Osteoblast (primary cell): ENCODE data around the gene SLC1A2. TPM values are rescaled to one million over a fixed set of nuclear protein-coding genes. Genes with fewer than 3 reads are reported as not detected.

Experiments used
- DNase-seq: peaks from one replicate; pipeline ENCODE4 v3.0.0; 2011; ENCODE audit warnings: low spot score, mixed read lengths; ENCODE audit not compliant: insufficient read length; ENCODE audit errors: missing footprints
- H2AFZ ChIP-seq: 2 replicates; pipeline ENCODE4 v1.6.0; 2011; ENCODE audit warnings: mild to moderate bottlenecking, low read length
- H3K27ac ChIP-seq: 2 replicates; pipeline ENCODE4 v1.5.1; 2011; ENCODE audit warnings: mild to moderate bottlenecking, low read depth, low read length, moderate library complexity
- H3K27me3 ChIP-seq: 2 replicates; pipeline ENCODE4 v1.6.0; 2012; ENCODE audit warnings: mild to moderate bottlenecking, control low read depth, inconsistent platforms, low read length, moderate library complexity; ENCODE audit not compliant: insufficient read depth
- H3K36me3 ChIP-seq: 2 replicates; pipeline ENCODE4 v1.5.1; 2011; ENCODE audit warnings: mild to moderate bottlenecking, low read length, control low read depth, moderate library complexity; ENCODE audit not compliant: insufficient read depth
- H3K4me1 ChIP-seq: 2 replicates; pipeline ENCODE4 v1.5.1; 2011; ENCODE audit warnings: mild to moderate bottlenecking, low read length, control low read depth, moderate library complexity; ENCODE audit not compliant: insufficient read depth
- H3K4me2 ChIP-seq: 2 replicates; pipeline ENCODE4 v1.6.0; 2011; ENCODE audit warnings: mild to moderate bottlenecking, low read length; ENCODE audit not compliant: insufficient read depth
- H3K4me3 ChIP-seq: fragments of 200-600 bp; sonication (generic); 3 replicates; pipeline ENCODE4 v1.5.1; 2012; ENCODE audit warnings: mild to moderate bottlenecking, low read length, inconsistent platforms; ENCODE audit not compliant: insufficient read depth
- H3K79me2 ChIP-seq: 2 replicates; pipeline ENCODE4 v1.6.0; 2012; ENCODE audit warnings: mild to moderate bottlenecking, low read length, control low read depth, inconsistent platforms; ENCODE audit not compliant: insufficient read depth
- H3K9me3 ChIP-seq: 2 replicates; pipeline ENCODE4 v1.5.1; 2011; ENCODE audit warnings: low read depth, low read length, control low read depth
- H4K20me1 ChIP-seq: 2 replicates; pipeline ENCODE4 v1.6.0; 2012; ENCODE audit warnings: mild to moderate bottlenecking, low read length, control low read depth; ENCODE audit not compliant: insufficient read depth
- total RNA-seq: library from RNA; depleted of rRNA; stranded (reverse); fragments of >200 nt; gene quantifications from 2 replicates; pipeline ENCODE4 v1.2.3, GENCODE V29; 2012
- TF ChIP-seq, protein P1 (sequence below): IDR thresholded peaks from 2 replicates; pipeline ENCODE4 v1.5.1; 2011; ENCODE audit warnings: mild to moderate bottlenecking, low read depth, low read length, moderate library complexity; ENCODE audit errors: extremely low read depth

The SLC1A2 gene
- total RNA-seq, 1 donor, result 0.72 TPM

DNA sequence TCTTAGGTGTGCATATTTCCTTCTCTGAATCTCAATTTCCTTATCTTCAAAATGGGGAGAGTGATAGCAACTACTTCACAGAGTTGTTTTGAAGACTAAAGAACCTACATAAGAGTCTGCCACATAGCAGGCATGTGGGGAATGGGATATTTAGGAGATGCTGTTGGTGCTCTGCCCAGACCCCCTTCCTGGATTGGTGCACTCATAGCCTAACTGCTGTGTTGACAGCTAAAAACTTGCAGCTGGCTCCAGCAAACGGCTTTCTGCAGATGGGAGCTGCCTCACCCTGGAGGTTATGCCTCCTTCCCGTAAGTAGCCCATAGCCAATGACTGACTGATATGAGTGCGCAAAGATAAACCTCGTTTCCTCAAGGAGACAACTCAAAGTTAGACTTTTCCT, 174.3 kb downstream of the SLC1A2 start:
- no peaks in the 10 kb centered on the region for H3K79me2 ChIP-seq
- TF ChIP-seq, protein P1, sequence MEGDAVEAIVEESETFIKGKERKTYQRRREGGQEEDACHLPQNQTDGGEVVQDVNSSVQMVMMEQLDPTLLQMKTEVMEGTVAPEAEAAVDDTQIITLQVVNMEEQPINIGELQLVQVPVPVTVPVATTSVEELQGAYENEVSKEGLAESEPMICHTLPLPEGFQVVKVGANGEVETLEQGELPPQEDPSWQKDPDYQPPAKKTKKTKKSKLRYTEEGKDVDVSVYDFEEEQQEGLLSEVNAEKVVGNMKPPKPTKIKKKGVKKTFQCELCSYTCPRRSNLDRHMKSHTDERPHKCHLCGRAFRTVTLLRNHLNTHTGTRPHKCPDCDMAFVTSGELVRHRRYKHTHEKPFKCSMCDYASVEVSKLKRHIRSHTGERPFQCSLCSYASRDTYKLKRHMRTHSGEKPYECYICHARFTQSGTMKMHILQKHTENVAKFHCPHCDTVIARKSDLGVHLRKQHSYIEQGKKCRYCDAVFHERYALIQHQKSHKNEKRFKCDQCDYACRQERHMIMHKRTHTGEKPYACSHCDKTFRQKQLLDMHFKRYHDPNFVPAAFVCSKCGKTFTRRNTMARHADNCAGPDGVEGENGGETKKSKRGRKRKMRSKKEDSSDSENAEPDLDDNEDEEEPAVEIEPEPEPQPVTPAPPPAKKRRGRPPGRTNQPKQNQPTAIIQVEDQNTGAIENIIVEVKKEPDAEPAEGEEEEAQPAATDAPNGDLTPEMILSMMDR, result no peak
- peaks cover 2% of the 10 kb centered on the region for H3K9me3 ChIP-seq
- H3K36me3 ChIP-seq, result no peaks in the 10 kb centered on the region
- peaks cover 8% of the 10 kb centered on the region for H3K4me1 ChIP-seq
- no peak overlapping the region for H3K27ac ChIP-seq
- H3K4me3 ChIP-seq, result no peak overlapping the region
- H2AFZ ChIP-seq, result no peak overlapping the region
- no peaks in the 10 kb centered on the region for H4K20me1 ChIP-seq
- no peak overlapping the region for H3K4me2 ChIP-seq
- no peak for DNase-seq
- H3K27me3 ChIP-seq, result no peaks in the 10 kb centered on the region

DNA sequence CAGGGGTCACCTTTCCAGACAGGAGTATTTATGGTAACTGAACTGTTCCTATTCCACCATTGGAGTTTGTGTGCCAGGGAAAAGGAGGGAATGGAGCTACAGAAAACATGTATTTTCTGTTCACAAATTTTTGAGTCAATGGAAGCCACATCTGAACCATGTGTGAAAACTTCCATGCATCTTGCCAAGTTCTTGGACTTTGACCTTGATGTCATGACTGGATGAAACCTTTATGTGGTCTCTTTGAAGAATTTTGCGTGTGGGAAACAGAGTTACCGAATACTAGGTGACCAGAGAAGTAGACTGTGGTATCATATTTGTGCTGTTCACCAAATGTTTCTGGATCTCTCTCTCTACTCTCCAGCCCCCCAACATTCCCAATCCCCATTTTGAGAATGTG, 175.6 kb downstream of the SLC1A2 start:
- Histone ChIP-seq H3K4me1 (peaks cover 8% of the 10 kb centered on the region), H3K4me3 (no peak overlapping the region), H3K4me2 (no peak overlapping the region), H2AFZ (no peak overlapping the region), H3K27ac (no peak overlapping the region), H3K9me3 (peaks cover 2% of the 10 kb centered on the region), H3K36me3 (no peaks in the 10 kb centered on the region), H4K20me1 (no peaks in the 10 kb centered on the region), H3K79me2 (no peaks in the 10 kb centered on the region), H3K27me3 (no peaks in the 10 kb centered on the region)
- TF ChIP-seq, protein P1, result no peak
- DNase-seq, result no peak

DNA sequence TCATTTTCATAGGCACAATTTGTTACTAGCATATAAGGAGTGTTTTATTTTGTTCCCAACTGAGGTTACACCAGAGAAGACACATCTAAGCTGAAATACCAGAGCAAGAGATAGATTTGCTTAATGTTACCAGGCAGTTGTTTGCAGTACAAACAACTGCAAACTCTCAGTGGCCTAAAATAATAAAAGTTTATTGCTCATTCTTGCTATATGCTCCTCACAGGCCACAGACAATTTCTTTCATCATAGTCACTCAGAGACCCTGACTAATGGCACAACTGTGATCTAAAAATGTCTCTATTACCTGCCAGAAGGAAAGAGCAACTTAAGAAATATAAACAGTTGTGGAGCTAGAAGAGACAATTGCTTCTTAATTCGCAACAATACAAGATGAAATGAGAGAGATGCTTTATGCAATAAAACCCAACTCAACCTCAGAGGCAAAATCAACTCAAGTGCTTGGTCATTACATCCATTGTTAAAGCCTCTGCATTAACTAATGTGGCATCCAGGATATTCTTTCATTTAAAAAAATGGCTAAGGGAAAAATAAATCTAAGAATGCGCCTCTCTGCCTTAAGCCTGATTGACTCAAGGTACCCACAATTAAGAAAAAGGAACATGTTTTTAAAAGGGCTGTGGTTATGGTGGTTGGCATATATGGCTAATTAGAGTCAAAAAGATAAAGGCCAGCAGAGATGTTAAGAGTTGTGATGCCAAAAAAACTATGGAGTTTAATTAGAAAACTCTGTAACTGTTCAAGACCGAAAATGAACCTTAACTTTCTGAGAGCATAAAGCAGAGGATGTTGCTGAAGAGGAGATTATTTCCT, 176.7 kb downstream of the SLC1A2 start:
- no peaks in the 10 kb centered on the region for H4K20me1 ChIP-seq
- no peaks in the 10 kb centered on the region for H3K27me3 ChIP-seq
- TF ChIP-seq, protein P1, result no peak
- H3K4me2 ChIP-seq, result no peak overlapping the region
- H3K9me3 ChIP-seq, result no peaks in the 10 kb centered on the region
- no peak overlapping the region for H3K4me3 ChIP-seq
- DNase-seq, result no peak
- H3K36me3 ChIP-seq, result no peaks in the 10 kb centered on the region
- peak overlapping the region; percentile 59 for H3K27ac ChIP-seq
- no peaks in the 10 kb centered on the region for H3K79me2 ChIP-seq
- H3K4me1 ChIP-seq, result peaks cover 8% of the 10 kb centered on the region
- no peak overlapping the region for H2AFZ ChIP-seq

DNA sequence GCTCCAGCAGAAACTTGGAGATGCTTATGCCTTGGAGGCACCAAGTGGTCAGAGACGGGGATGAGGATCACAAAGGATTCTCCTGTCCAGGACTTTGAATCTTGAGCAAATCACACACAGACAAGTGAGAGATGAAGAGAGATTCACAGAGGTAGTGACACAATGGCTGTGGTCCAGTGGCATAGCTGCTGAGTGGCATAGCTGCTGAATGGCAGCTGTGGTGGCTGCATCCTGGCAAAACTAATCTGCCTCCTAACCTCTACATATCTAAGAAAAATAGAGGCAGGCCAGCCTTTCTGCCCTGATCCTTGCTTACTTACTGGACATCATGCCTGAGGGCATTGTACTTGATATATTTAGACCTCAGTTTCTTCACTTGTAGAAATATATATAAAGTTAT, 177.8 kb downstream of the SLC1A2 start:
- H4K20me1 ChIP-seq, result no peaks in the 10 kb centered on the region
- H3K4me3 ChIP-seq, result no peak overlapping the region
- DNase-seq, result no peak
- no peak overlapping the region for H2AFZ ChIP-seq
- H3K9me3 ChIP-seq, result no peaks in the 10 kb centered on the region
- H3K27me3 ChIP-seq, result no peaks in the 10 kb centered on the region
- no peaks in the 10 kb centered on the region for H3K79me2 ChIP-seq
- H3K4me1 ChIP-seq, result peaks cover 10% of the 10 kb centered on the region
- TF ChIP-seq, protein P1, result no peak
- no peak overlapping the region for H3K27ac ChIP-seq
- H3K4me2 ChIP-seq, result no peak overlapping the region
- no peaks in the 10 kb centered on the region for H3K36me3 ChIP-seq
